K562 (cell line): ENCODE measurements around the gene R3HDM1.

Experiments used
- CTBP1 ChIP-seq: fragments of 450-650 bp; IDR thresholded peaks from 2 replicates; pipeline ENCODE4 v1.6.1; 2016; ENCODE audit warnings: borderline replicate concordance
- ZZZ3 ChIP-seq: fragments of 450-650 bp; IDR thresholded peaks from 2 replicates; pipeline ENCODE4 v1.6.1; 2016; ENCODE audit warnings: antibody characterized with exemption, mild to moderate bottlenecking, moderate library complexity
- TF ChIP-seq, protein P1 (sequence below), 3 experiments: IDR thresholded peaks in 2 of 3; conservative IDR thresholded peaks in 1 of 3; 2 replicates each; pipeline ENCODE4 v1.5.1; 2011 to 2012; ENCODE audit warnings: low read length in 3 of 3, mild to moderate bottlenecking in 3 of 3, control low read depth in 2 of 3, improper control_type of control experiment in 1 of 3, inconsistent platforms in 1 of 3, low read depth in 1 of 3, mixed read lengths in 1 of 3, moderate library complexity in 1 of 3; ENCODE audit not compliant: insufficient read depth in 2 of 3

GRCh38 chr2:135755573-135755972, 224.3 kb downstream of the R3HDM1 start:
- TF ChIP-seq ZZZ3 (no peak), CTBP1 (no peak)
- TF ChIP-seq, protein P1, sequence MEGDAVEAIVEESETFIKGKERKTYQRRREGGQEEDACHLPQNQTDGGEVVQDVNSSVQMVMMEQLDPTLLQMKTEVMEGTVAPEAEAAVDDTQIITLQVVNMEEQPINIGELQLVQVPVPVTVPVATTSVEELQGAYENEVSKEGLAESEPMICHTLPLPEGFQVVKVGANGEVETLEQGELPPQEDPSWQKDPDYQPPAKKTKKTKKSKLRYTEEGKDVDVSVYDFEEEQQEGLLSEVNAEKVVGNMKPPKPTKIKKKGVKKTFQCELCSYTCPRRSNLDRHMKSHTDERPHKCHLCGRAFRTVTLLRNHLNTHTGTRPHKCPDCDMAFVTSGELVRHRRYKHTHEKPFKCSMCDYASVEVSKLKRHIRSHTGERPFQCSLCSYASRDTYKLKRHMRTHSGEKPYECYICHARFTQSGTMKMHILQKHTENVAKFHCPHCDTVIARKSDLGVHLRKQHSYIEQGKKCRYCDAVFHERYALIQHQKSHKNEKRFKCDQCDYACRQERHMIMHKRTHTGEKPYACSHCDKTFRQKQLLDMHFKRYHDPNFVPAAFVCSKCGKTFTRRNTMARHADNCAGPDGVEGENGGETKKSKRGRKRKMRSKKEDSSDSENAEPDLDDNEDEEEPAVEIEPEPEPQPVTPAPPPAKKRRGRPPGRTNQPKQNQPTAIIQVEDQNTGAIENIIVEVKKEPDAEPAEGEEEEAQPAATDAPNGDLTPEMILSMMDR (IDR thresholded peaks at IDR 0.05 in 2 of 3, conservative IDR thresholded peaks at IDR 0.05 in 1 of 3; ENCODE audit: insufficient read depth in 2 of 3, low read depth in 1 of 3, low read length in 3 of 3), result no peak
